Esophagus squamous epithelium (tissue), 4 donors: ENCODE measurements around the gene CCDC71.

ENCODE experiments used
- CTCF ChIP-seq, 6 experiments: fragments of 450-650 bp in 4 of 6; fragments of 200-600 bp in 2 of 6; sonication (generic) in 2 of 6; IDR thresholded peaks; one replicate each; pipeline ENCODE4 v1.5.1; 2016 to 2019; ENCODE audit warnings: antibody characterized with exemption in 6 of 6, mild to moderate bottlenecking in 4 of 6, moderate library complexity in 4 of 6
- POLR2A ChIP-seq, 4 donors: fragments of 450-650 bp; IDR thresholded peaks; one replicate each; pipeline ENCODE4 v1.6.1; 2017; ENCODE audit warnings: antibody characterized with exemption in 4 of 4, mild to moderate bottlenecking in 4 of 4, moderate library complexity in 3 of 4

GRCh38 chr3:49174397-49174985, 8.4 kb upstream of the CCDC71 start:
- TF ChIP-seq CTCF (IDR thresholded peaks at IDR 0.05) (no peak), POLR2A (IDR thresholded peaks at IDR 0.05) (no peak)
